ENCODE data around the gene HSPA4. TPM values are rescaled to one million over a fixed set of nuclear protein-coding genes. Genes with fewer than 3 reads are reported as not detected.
"Not testable (repeated sequence)": the region's sequence is repeated elsewhere in the genome, so short reads cannot be mapped to it uniquely, and the experiment has no call there.

The HSPA4 gene
- total and polyA plus RNA-seq, 2 donors (not counting 3 experiments of a cell fraction or from before 2014, with no cell fraction given), result 11.2 to 161 TPM

DNA sequence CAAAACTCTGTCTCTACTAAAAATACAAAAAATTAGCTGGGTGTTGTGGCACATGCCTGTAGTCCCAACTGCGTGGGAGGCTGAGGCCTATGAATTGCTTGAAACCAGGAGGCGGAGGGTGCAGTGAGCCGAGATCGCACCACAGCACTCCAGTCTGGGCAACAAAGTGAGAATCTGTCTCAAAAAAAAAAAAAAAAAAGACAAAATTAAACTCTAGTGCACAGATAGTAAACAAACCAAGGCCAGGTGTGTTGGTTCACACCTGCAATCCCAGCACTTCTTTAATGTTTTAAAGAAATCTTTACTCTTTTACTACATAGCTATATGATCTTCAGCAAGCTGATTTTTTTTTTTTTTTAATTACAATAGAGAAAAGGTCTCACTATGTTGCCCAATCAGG lies 33.8 kb upstream of the HSPA4 start:
- no peaks in the 10 kb centered on the region for H4K20me1 ChIP-seq (replicated peaks; ENCODE audit: control insufficient read depth, extremely low read depth, insufficient read depth, low read length)
- H3K4me2 ChIP-seq (ENCODE audit: insufficient read depth, low read length), result no peak overlapping the region
- no peaks in the 10 kb centered on the region for H3K27me3 ChIP-seq (ENCODE audit: control insufficient read depth in 2 of 2, insufficient read depth in 2 of 2, low read length in 2 of 2)
- FAIRE-seq, result no peak
- H3K9me1 ChIP-seq (replicated peaks; ENCODE audit: control insufficient read depth, extremely low read depth, insufficient read depth, low read length), result no peaks in the 10 kb centered on the region
- H2AFZ ChIP-seq (ENCODE audit: low read depth, low read length), result no peak overlapping the region
- H3K9ac ChIP-seq (replicated peaks; ENCODE audit: extremely low read depth, insufficient read depth, low read length), result no peak overlapping the region
- H3K79me2 ChIP-seq (ENCODE audit: control insufficient read depth, insufficient read depth, low read length), result peaks cover 19% of the 10 kb centered on the region
- TF ChIP-seq, protein P1, sequence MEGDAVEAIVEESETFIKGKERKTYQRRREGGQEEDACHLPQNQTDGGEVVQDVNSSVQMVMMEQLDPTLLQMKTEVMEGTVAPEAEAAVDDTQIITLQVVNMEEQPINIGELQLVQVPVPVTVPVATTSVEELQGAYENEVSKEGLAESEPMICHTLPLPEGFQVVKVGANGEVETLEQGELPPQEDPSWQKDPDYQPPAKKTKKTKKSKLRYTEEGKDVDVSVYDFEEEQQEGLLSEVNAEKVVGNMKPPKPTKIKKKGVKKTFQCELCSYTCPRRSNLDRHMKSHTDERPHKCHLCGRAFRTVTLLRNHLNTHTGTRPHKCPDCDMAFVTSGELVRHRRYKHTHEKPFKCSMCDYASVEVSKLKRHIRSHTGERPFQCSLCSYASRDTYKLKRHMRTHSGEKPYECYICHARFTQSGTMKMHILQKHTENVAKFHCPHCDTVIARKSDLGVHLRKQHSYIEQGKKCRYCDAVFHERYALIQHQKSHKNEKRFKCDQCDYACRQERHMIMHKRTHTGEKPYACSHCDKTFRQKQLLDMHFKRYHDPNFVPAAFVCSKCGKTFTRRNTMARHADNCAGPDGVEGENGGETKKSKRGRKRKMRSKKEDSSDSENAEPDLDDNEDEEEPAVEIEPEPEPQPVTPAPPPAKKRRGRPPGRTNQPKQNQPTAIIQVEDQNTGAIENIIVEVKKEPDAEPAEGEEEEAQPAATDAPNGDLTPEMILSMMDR (IDR thresholded peaks at IDR 0.05; ENCODE audit: extremely low read depth in 1 of 2, insufficient read depth in 1 of 2, low read depth in 1 of 2, low read length in 2 of 2), result no peak
- no peak for TF ChIP-seq POLR2A (IDR thresholded peaks at IDR 0.05; ENCODE audit: low read depth, low read length)
- TF ChIP-seq, protein P2, sequence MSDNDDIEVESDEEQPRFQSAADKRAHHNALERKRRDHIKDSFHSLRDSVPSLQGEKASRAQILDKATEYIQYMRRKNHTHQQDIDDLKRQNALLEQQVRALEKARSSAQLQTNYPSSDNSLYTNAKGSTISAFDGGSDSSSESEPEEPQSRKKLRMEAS (IDR thresholded peaks at IDR 0.05; ENCODE audit: insufficient read depth, insufficient read length), result no peak
- no peak for TF ChIP-seq EZH2 (IDR thresholded peaks at IDR 0.05; ENCODE audit: borderline replicate concordance, low read depth, low read length, severe bottlenecking)
- no peak for TF ChIP-seq GATA2 (IDR thresholded peaks at IDR 0.05; ENCODE audit: insufficient read depth, insufficient read length, low read depth, low read length)
- TF ChIP-seq POLR2AphosphoS5 (IDR thresholded peaks at IDR 0.05; ENCODE audit: insufficient read depth, low read depth, low read length), result no peak
- TF ChIP-seq FOS (IDR thresholded peaks at IDR 0.05; ENCODE audit: borderline replicate concordance, insufficient read depth, low read length), result no peak
- no peak for TF ChIP-seq JUN (IDR thresholded peaks at IDR 0.05; ENCODE audit: borderline replicate concordance, insufficient read depth, insufficient read length, low read depth)
- TF ChIP-seq MYC (IDR thresholded peaks at IDR 0.05; ENCODE audit: low read depth, low read length), result no peak
- CTCF ChIA-PET, result no interaction called here
- no peak overlapping the region for H3K4me3 ChIP-seq (replicated peaks in 1 of 3; ENCODE audit: insufficient read depth in 1 of 3, low read depth in 1 of 3, low read length in 3 of 3)
- no peaks in the 10 kb centered on the region for H3K9me3 ChIP-seq (replicated peaks; ENCODE audit: control insufficient read depth, insufficient read depth, low read length)
- BruUV-seq (replicated peaks), result no TSS peak
- intact Hi-C loops (cut with micrococcal nuclease), result no loop called here
- H3K36me3 ChIP-seq (ENCODE audit: control insufficient read depth in 2 of 2, extremely low read depth in 1 of 2, insufficient read depth in 2 of 2, low read length in 2 of 2), result peaks cover 2 to 3% of the 10 kb centered on the region in 2 experiments
- dilution Hi-C loops (cut with MboI; ENCODE audit: extremely low pct_ligation_motif_present, low sequenced_read_pairs), result no loop called here
- no peaks in the 10 kb centered on the region for H3K4me1 ChIP-seq (ENCODE audit: control insufficient read depth, extremely low read depth, insufficient read depth, low read length)
- no peak overlapping the region for H3K27ac ChIP-seq (ENCODE audit: insufficient read depth, low read depth, low read length)
- DNase-seq (ENCODE audit: low read depth, low spot score), result no peak
- POLR2A ChIA-PET, result no interaction called here

DNA sequence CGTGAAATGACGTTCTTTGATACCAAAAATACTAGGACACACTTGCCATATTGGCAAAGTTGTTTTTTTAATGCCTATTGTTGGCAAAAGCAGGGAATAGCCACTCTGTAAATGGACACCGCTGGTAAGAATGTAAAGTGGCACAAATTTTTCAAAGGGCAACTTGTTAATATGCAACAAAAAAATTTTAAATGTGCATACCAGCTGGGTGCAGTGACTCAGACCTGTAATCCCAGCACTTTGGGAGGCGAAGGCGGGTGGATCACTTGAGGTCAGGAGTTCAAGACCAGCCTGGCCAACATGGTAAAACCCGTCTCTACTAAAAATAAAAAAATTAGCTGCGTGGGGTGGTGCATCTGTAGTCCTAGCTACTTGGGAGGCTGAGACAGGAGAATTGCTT lies 32.3 kb upstream of the HSPA4 start:
- FAIRE-seq; H3K4me1 ChIP-seq (ENCODE audit: control insufficient read depth, extremely low read depth, insufficient read depth, low read length); H3K9me3 ChIP-seq (replicated peaks; ENCODE audit: control insufficient read depth, insufficient read depth, low read length); H3K9me1 ChIP-seq (replicated peaks; ENCODE audit: control insufficient read depth, extremely low read depth, insufficient read depth, low read length); H4K20me1 ChIP-seq (replicated peaks; ENCODE audit: control insufficient read depth, extremely low read depth, insufficient read depth, low read length); DNase-seq (ENCODE audit: low read depth, low spot score); BruUV-seq (replicated peaks); H3K27me3 ChIP-seq (ENCODE audit: control insufficient read depth in 2 of 2, insufficient read depth in 2 of 2, low read length in 2 of 2); dilution Hi-C loops (cut with MboI; ENCODE audit: extremely low pct_ligation_motif_present, low sequenced_read_pairs); H3K27ac ChIP-seq (ENCODE audit: insufficient read depth, low read depth, low read length); H3K4me2 ChIP-seq (ENCODE audit: insufficient read depth, low read length); H3K9ac ChIP-seq (replicated peaks; ENCODE audit: extremely low read depth, insufficient read depth, low read length); H3K36me3 ChIP-seq (ENCODE audit: control insufficient read depth in 2 of 2, extremely low read depth in 1 of 2, insufficient read depth in 2 of 2, low read length in 2 of 2); H3K4me3 ChIP-seq (replicated peaks in 1 of 3; ENCODE audit: insufficient read depth in 1 of 3, low read depth in 1 of 3, low read length in 3 of 3); POLR2A ChIA-PET; intact Hi-C loops (cut with micrococcal nuclease); H2AFZ ChIP-seq (ENCODE audit: low read depth, low read length): not testable (repeated sequence)
- peaks cover 29% of the 10 kb centered on the region for H3K79me2 ChIP-seq (ENCODE audit: control insufficient read depth, insufficient read depth, low read length)
- CTCF ChIA-PET, result interaction anchor here (0.6 to 0.8 kb wide), 2 partner anchors 119 to 519 kb away, joined by 3 read pairs; no protein-coding TSS in a partner anchor
